Measurements from ENCODE around the gene ZFAND3. TPM values are rescaled to one million over a fixed set of nuclear protein-coding genes. Genes with fewer than 3 reads are reported as not detected.

Gene ZFAND3
- total and polyA plus RNA-seq, 2 donors (not counting 1 experiment from before 2014, with no cell fraction given) = 13.5 to 58.3 TPM

GRCh38 chr6:37988696-37989095 is 169.2 kb downstream of the ZFAND3 start:
- Mint-ChIP-seq H3K9me3 (ENCODE audit: insufficient read depth) (no peaks in the 10 kb centered on the region), H3K4me1 (peaks cover 65% of the 10 kb centered on the region), H3K4me3 (no peak overlapping the region), H3K27me3 (no peaks in the 10 kb centered on the region), H3K27ac (no peak overlapping the region)
- Histone ChIP-seq H3K27ac (ENCODE audit: low read length in 2 of 2) (no peak overlapping the region), H3K9me3 (ENCODE audit: control extremely low read depth in 1 of 3, control insufficient read depth in 2 of 3, insufficient read depth in 1 of 3, low read length in 2 of 3) (no peaks in the 10 kb centered on the region), H2AFZ (ENCODE audit: insufficient read depth, low read depth, low read length, poor library complexity, severe bottlenecking) (no peak overlapping the region), H3K36me3 (replicated peaks in 1 of 2; ENCODE audit: control extremely low read depth in 1 of 2, control insufficient read depth in 1 of 2, extremely low read depth in 1 of 2, insufficient read depth in 2 of 2, low read length in 1 of 2) (no peaks in the 10 kb centered on the region), H3K4me2 (replicated peaks; ENCODE audit: low read depth, low read length, poor library complexity, severe bottlenecking) (no peak overlapping the region), H4K20me1 (ENCODE audit: control insufficient read depth, insufficient read depth, low read length, poor library complexity, severe bottlenecking) (peaks cover 71% of the 10 kb centered on the region), H3K4me1 (ENCODE audit: control insufficient read depth in 2 of 2, insufficient read depth in 2 of 2, low read length in 2 of 2) (peaks cover 13 to 14% of the 10 kb centered on the region in 2 donors), H3K79me2 (ENCODE audit: control insufficient read depth, insufficient read depth, low read length) (peaks cover 72% of the 10 kb centered on the region), H3K4me3 (ENCODE audit: control extremely low read depth in 1 of 5, extremely low read depth in 1 of 5, insufficient read depth in 1 of 5, low read depth in 2 of 5, low read length in 4 of 5) (no peak overlapping the region), H3K9ac (ENCODE audit: low read length) (no peak overlapping the region), H3K27me3 (replicated peaks in 1 of 4; ENCODE audit: control extremely low read depth in 1 of 4, control insufficient read depth in 3 of 4, insufficient read depth in 4 of 4, low read length in 3 of 4) (no peaks in the 10 kb centered on the region)
- TF ChIP-seq EZH2 (IDR thresholded peaks at IDR 0.05; ENCODE audit: borderline replicate concordance, insufficient read depth, low read depth, low read length, poor library complexity, severe bottlenecking) (no peak), CTCF (IDR thresholded peaks at IDR 0.05) (no peak)
- CTCF ChIA-PET = no interaction called here
- POLR2A ChIA-PET = no interaction called here
- intact Hi-C loops (cut with micrococcal nuclease) = loop anchor here (10.0 kb wide), 1 partner anchor 164 kb away; no protein-coding TSS in a partner anchor
- no CpG with 5 or more reads among the region's 3 CpGs for WGBS (ENCODE audit: insufficient coverage)
- ATAC-seq (ENCODE audit: low read depth) (no peak), DNase-seq (no peak)

GRCh38 chr6:37990762-37991525 is 171.4 kb downstream of the ZFAND3 start:
- Histone ChIP-seq H2AFZ (ENCODE audit: insufficient read depth, low read depth, low read length, poor library complexity, severe bottlenecking) (no peak overlapping the region), H3K27ac (ENCODE audit: low read length in 2 of 2) (no peak overlapping the region), H4K20me1 (ENCODE audit: control insufficient read depth, insufficient read depth, low read length, poor library complexity, severe bottlenecking) (peaks cover 71% of the 10 kb centered on the region), H3K4me3 (ENCODE audit: control extremely low read depth in 1 of 5, extremely low read depth in 1 of 5, insufficient read depth in 1 of 5, low read depth in 2 of 5, low read length in 4 of 5) (no peak overlapping the region), H3K9ac (ENCODE audit: low read length) (no peak overlapping the region), H3K9me3 (ENCODE audit: control extremely low read depth in 1 of 3, control insufficient read depth in 2 of 3, insufficient read depth in 1 of 3, low read length in 2 of 3) (no peaks in the 10 kb centered on the region), H3K4me2 (replicated peaks; ENCODE audit: low read depth, low read length, poor library complexity, severe bottlenecking) (no peak overlapping the region), H3K79me2 (ENCODE audit: control insufficient read depth, insufficient read depth, low read length) (peaks cover 67% of the 10 kb centered on the region), H3K27me3 (replicated peaks in 1 of 4; ENCODE audit: control extremely low read depth in 1 of 4, control insufficient read depth in 3 of 4, insufficient read depth in 4 of 4, low read length in 3 of 4) (no peaks in the 10 kb centered on the region), H3K36me3 (replicated peaks in 1 of 2; ENCODE audit: control extremely low read depth in 1 of 2, control insufficient read depth in 1 of 2, extremely low read depth in 1 of 2, insufficient read depth in 2 of 2, low read length in 1 of 2) (no peaks in the 10 kb centered on the region), H3K4me1 (ENCODE audit: control insufficient read depth in 2 of 2, insufficient read depth in 2 of 2, low read length in 2 of 2) (peaks cover 13 to 14% of the 10 kb centered on the region in 2 donors)
- Mint-ChIP-seq H3K9me3 (ENCODE audit: insufficient read depth) (no peaks in the 10 kb centered on the region), H3K27ac (no peak overlapping the region), H3K4me1 (peaks cover 56% of the 10 kb centered on the region), H3K4me3 (no peak overlapping the region), H3K27me3 (no peaks in the 10 kb centered on the region)
- intact Hi-C loops (cut with micrococcal nuclease) = no loop called here
- DNase-seq = no peak
- 85% methylated on average over 4 of the region's 6 CpGs for WGBS (ENCODE audit: insufficient coverage)
- TF ChIP-seq CTCF (IDR thresholded peaks at IDR 0.05) (no peak), EZH2 (IDR thresholded peaks at IDR 0.05; ENCODE audit: borderline replicate concordance, insufficient read depth, low read depth, low read length, poor library complexity, severe bottlenecking) (no peak)
- no peak for ATAC-seq (ENCODE audit: low read depth)
- CTCF ChIA-PET = no interaction called here
- POLR2A ChIA-PET = no interaction called here
